ENCODE results near the gene NOL4L. TPM values are rescaled to one million over a fixed set of nuclear protein-coding genes. Genes with fewer than 3 reads are reported as not detected.
A peak's percentile ranks its signal among the peaks of the same experiment; 100 is the strongest.

Gene NOL4L
- total RNA-seq, 2 experiments from 2014 or later: 21.8 to 22.1 TPM

DNA sequence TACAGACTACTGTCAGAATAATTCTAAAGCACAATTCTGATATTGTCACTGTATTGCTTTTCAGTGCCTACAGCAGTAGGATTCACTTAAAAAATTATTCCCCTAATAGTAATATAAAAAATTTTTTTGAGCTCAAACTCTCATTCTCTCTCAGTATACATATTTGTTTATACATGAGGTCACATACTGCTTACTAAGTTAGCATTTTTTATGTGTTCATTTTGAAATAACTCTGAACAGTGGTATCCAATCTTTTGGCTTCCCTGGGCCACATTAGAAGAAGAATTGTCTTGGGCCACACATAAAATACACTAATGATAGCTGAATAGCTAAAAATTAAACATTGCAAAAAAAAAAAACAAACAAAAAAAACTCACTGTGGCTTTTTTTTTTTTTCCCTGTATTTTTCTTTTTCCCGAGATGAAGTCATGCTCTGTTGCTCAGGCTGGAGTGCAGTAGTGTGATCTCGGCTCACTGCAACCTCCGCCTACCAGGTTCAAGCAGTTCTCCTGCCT is 188.4 kb downstream of the NOL4L start:
- ChIA-PET CTCF (interaction anchor here (0.6 kb wide), 1 partner anchor 355 kb away, joined by 4 read pairs; no protein-coding TSS in a partner anchor), POLR2A (no interaction called here)
- H3K36me3 Mint-ChIP-seq: peaks cover 43% of the 10 kb centered on the region
- H3K27ac Mint-ChIP-seq: no peak overlapping the region
- DNase-seq: no peak
- H3K4me1 Mint-ChIP-seq (ENCODE audit: low read depth): peaks cover 37% of the 10 kb centered on the region
- no peak overlapping the region for H3K4me3 Mint-ChIP-seq
- intact Hi-C loops (cut with micrococcal nuclease): no loop called here
- peaks cover 9% of the 10 kb centered on the region for H3K9me3 Mint-ChIP-seq
- H3K27me3 Mint-ChIP-seq: no peaks in the 10 kb centered on the region

- peaks cover 42% of the 10 kb centered on the region for H3K36me3 Mint-ChIP-seq
- peaks cover 9% of the 10 kb centered on the region for H3K9me3 Mint-ChIP-seq
- peak overlapping the region; percentile 0 for H3K27ac Mint-ChIP-seq
- ChIA-PET CTCF (no interaction called here), POLR2A (no interaction called here)
- H3K4me1 Mint-ChIP-seq (ENCODE audit: low read depth): peaks cover 35% of the 10 kb centered on the region
- intact Hi-C loops (cut with micrococcal nuclease): no loop called here
- H3K4me3 Mint-ChIP-seq: no peak overlapping the region
- H3K27me3 Mint-ChIP-seq: no peaks in the 10 kb centered on the region
- DNase-seq: no peak
These were observed 190.1 kb downstream of the NOL4L start for GRCh38 chr20:32395066-32395465.

Other genes with a start within 250 kb of the NOL4L start
- gene ASXL1, start 227.0 kb downstream of the NOL4L start, total RNA-seq: 100 to 1,000 TPM; 141 to 147 TPM
- gene C20orf203, start 88.6 kb upstream of the NOL4L start, total RNA-seq: under 1 TPM in 1 of 2 experiments, not detected in 1; 0.05 TPM
- gene COMMD7, start 158.1 kb upstream of the NOL4L start, total RNA-seq: 10 to 100 TPM; 38.1 to 39.6 TPM
- gene DNMT3B, start 177.1 kb upstream of the NOL4L start, total RNA-seq: 1 to 10 TPM; 1.7 to 2.0 TPM
- 100 to 1,000 TPM; 131 to 133 TPM for gene MAPRE1, start 234.6 kb upstream of the NOL4L start, total RNA-seq

All from activated CD4-positive, alpha-beta memory T cell treated with anti-CD3 and anti-CD28 coated beads for 36 hours (primary cell).